ENCODE results near the gene PGLYRP3. TPM values are rescaled to one million over a fixed set of nuclear protein-coding genes. Genes with fewer than 3 reads are reported as not detected.

The PGLYRP3 gene
- total RNA-seq, 1 donor from 2014 or later = not detected

GRCh38 chr1:153309441-153309840, 3.3 kb downstream of the PGLYRP3 start:
- no peak overlapping the region for H3K9ac ChIP-seq (ENCODE audit: low read length)
- no peaks in the 10 kb centered on the region for H3K27me3 ChIP-seq (ENCODE audit: insufficient read depth, low read length)
- DNase-seq (ENCODE audit: low read depth) (no peak), FAIRE-seq (no peak)
- H3K4me3 ChIP-seq (ENCODE audit: insufficient read depth, low read depth, low read length) = no peak overlapping the region
- no peak overlapping the region for H2AFZ ChIP-seq (ENCODE audit: low read depth, low read length)
- no peak overlapping the region for H3K27ac ChIP-seq (ENCODE audit: low read depth, low read length)
- H3K9me3 Mint-ChIP-seq (ENCODE audit: unreplicated experiment) = no peaks in the 10 kb centered on the region
- peaks cover 7% of the 10 kb centered on the region for H3K27me3 Mint-ChIP-seq (ENCODE audit: low read depth, unreplicated experiment)
- H3K36me3 ChIP-seq (ENCODE audit: insufficient read depth, low read length) = no peaks in the 10 kb centered on the region
- no peaks in the 10 kb centered on the region for H3K36me3 Mint-ChIP-seq (ENCODE audit: low read depth, unreplicated experiment)
- no peak overlapping the region for H3K4me3 Mint-ChIP-seq (ENCODE audit: unreplicated experiment)
- no peak overlapping the region for H3K4me2 ChIP-seq (ENCODE audit: low read length)
- no peaks in the 10 kb centered on the region for H3K4me1 Mint-ChIP-seq (ENCODE audit: low read depth, unreplicated experiment)
- no peak overlapping the region for H3K27ac Mint-ChIP-seq (ENCODE audit: unreplicated experiment)
- TF ChIP-seq CTCF (IDR thresholded peaks at IDR 0.05; ENCODE audit: insufficient read depth, low read depth, low read length) (no peak), EZH2 (IDR thresholded peaks at IDR 0.05; ENCODE audit: insufficient read depth, low read length) (no peak)
- no peaks in the 10 kb centered on the region for H3K79me2 ChIP-seq (ENCODE audit: insufficient read depth, low read length)
- H3K4me1 ChIP-seq (ENCODE audit: insufficient read depth, low read length) = no peaks in the 10 kb centered on the region
- no peaks in the 10 kb centered on the region for H4K20me1 ChIP-seq (ENCODE audit: insufficient read depth, low read length)
- H3K9me3 ChIP-seq (ENCODE audit: insufficient read depth, low read depth, low read length) = no peaks in the 10 kb centered on the region

GRCh38 chr1:153308540-153308939, 4.2 kb downstream of the PGLYRP3 start:
- Mint-ChIP-seq H3K27ac (ENCODE audit: unreplicated experiment) (no peak overlapping the region), H3K36me3 (ENCODE audit: low read depth, unreplicated experiment) (no peaks in the 10 kb centered on the region), H3K9me3 (ENCODE audit: unreplicated experiment) (no peaks in the 10 kb centered on the region), H3K27me3 (ENCODE audit: low read depth, unreplicated experiment) (peaks cover 7% of the 10 kb centered on the region), H3K4me3 (ENCODE audit: unreplicated experiment) (no peak overlapping the region), H3K4me1 (ENCODE audit: low read depth, unreplicated experiment) (no peaks in the 10 kb centered on the region)
- no peaks in the 10 kb centered on the region for H3K4me1 ChIP-seq (ENCODE audit: insufficient read depth, low read length)
- no peak overlapping the region for H3K4me2 ChIP-seq (ENCODE audit: low read length)
- no peak overlapping the region for H3K9ac ChIP-seq (ENCODE audit: low read length)
- TF ChIP-seq EZH2 (IDR thresholded peaks at IDR 0.05; ENCODE audit: insufficient read depth, low read length) = no peak
- TF ChIP-seq CTCF (IDR thresholded peaks at IDR 0.05; ENCODE audit: insufficient read depth, low read depth, low read length) = no peak
- FAIRE-seq (no peak), DNase-seq (ENCODE audit: low read depth) (no peak)
- H3K79me2 ChIP-seq (ENCODE audit: insufficient read depth, low read length) = no peaks in the 10 kb centered on the region
- H3K27ac ChIP-seq (ENCODE audit: low read depth, low read length) = no peak overlapping the region
- H3K36me3 ChIP-seq (ENCODE audit: insufficient read depth, low read length) = no peaks in the 10 kb centered on the region
- H3K4me3 ChIP-seq (ENCODE audit: insufficient read depth, low read depth, low read length) = no peak overlapping the region
- no peaks in the 10 kb centered on the region for H3K27me3 ChIP-seq (ENCODE audit: insufficient read depth, low read length)
- H3K9me3 ChIP-seq (ENCODE audit: insufficient read depth, low read depth, low read length) = no peaks in the 10 kb centered on the region
- no peaks in the 10 kb centered on the region for H4K20me1 ChIP-seq (ENCODE audit: insufficient read depth, low read length)
- H2AFZ ChIP-seq (ENCODE audit: low read depth, low read length) = no peak overlapping the region

GRCh38 chr1:153307221-153307600, 5.5 kb downstream of the PGLYRP3 start:
- Histone ChIP-seq H3K4me3 (ENCODE audit: insufficient read depth, low read depth, low read length) (no peak overlapping the region), H3K27ac (ENCODE audit: low read depth, low read length) (no peak overlapping the region), H2AFZ (ENCODE audit: low read depth, low read length) (no peak overlapping the region), H3K9ac (ENCODE audit: low read length) (no peak overlapping the region), H3K9me3 (ENCODE audit: insufficient read depth, low read depth, low read length) (no peaks in the 10 kb centered on the region), H3K79me2 (ENCODE audit: insufficient read depth, low read length) (no peaks in the 10 kb centered on the region), H4K20me1 (ENCODE audit: insufficient read depth, low read length) (no peaks in the 10 kb centered on the region), H3K4me1 (ENCODE audit: insufficient read depth, low read length) (no peaks in the 10 kb centered on the region), H3K36me3 (ENCODE audit: insufficient read depth, low read length) (no peaks in the 10 kb centered on the region), H3K27me3 (ENCODE audit: insufficient read depth, low read length) (no peaks in the 10 kb centered on the region), H3K4me2 (ENCODE audit: low read length) (no peak overlapping the region)
- DNase-seq (ENCODE audit: low read depth) = no peak
- H3K27ac Mint-ChIP-seq (ENCODE audit: unreplicated experiment) = no peak overlapping the region
- H3K36me3 Mint-ChIP-seq (ENCODE audit: low read depth, unreplicated experiment) = no peaks in the 10 kb centered on the region
- TF ChIP-seq CTCF (IDR thresholded peaks at IDR 0.05; ENCODE audit: insufficient read depth, low read depth, low read length) (no peak), EZH2 (IDR thresholded peaks at IDR 0.05; ENCODE audit: insufficient read depth, low read length) (no peak)
- H3K4me1 Mint-ChIP-seq (ENCODE audit: low read depth, unreplicated experiment) = no peaks in the 10 kb centered on the region
- no peak overlapping the region for H3K4me3 Mint-ChIP-seq (ENCODE audit: unreplicated experiment)
- no peak for FAIRE-seq
- H3K27me3 Mint-ChIP-seq (ENCODE audit: low read depth, unreplicated experiment) = peaks cover 7% of the 10 kb centered on the region
- H3K9me3 Mint-ChIP-seq (ENCODE audit: unreplicated experiment) = no peaks in the 10 kb centered on the region
